H1 (cell line): ENCODE measurements around the gene PTPN1.

Experiments
- CTCF ChIP-seq, 3 experiments: IDR thresholded peaks; 1 replicate in 2 of 3; 2 replicates in 1 of 3; pipeline versions ENCODE4 v1.5.1 to v1.6.1; 2011; ENCODE audit warnings: low read length in 3 of 3, mild to moderate bottlenecking in 3 of 3, inconsistent platforms in 2 of 3, low read depth in 1 of 3, moderate library complexity in 1 of 3; ENCODE audit not compliant: insufficient read depth in 1 of 3; ENCODE audit errors: control extremely low read depth in 1 of 3
- EZH2 ChIP-seq: fragments of 200-600 bp; sonication (generic); IDR thresholded peaks from 2 replicates; pipeline ENCODE4 v1.7.1; 2012; ENCODE audit warnings: low read depth, mild to moderate bottlenecking, moderate library complexity, low read length, inconsistent platforms; ENCODE audit not compliant: severe bottlenecking
- POLR2A ChIP-seq, 2 experiments: IDR thresholded peaks; 1 replicate in 1 of 2; 2 replicates in 1 of 2; pipeline ENCODE4 v1.6.1; 2011; ENCODE audit warnings: low read depth in 2 of 2, low read length in 2 of 2, mild to moderate bottlenecking in 2 of 2; ENCODE audit errors: control extremely low read depth in 1 of 2
- POLR2AphosphoS5 ChIP-seq: IDR thresholded peaks from 2 replicates; pipeline ENCODE4 v1.6.1; 2011; ENCODE audit warnings: low read depth, low read length
- SIN3A ChIP-seq, 2 experiments: IDR thresholded peaks in 1 of 2; conservative IDR thresholded peaks in 1 of 2; 2 replicates each; pipeline ENCODE4 v1.6.1; 2011 to 2012; ENCODE audit warnings: low read length in 2 of 2, improper control_type of control experiment in 1 of 2, low read depth in 1 of 2, mild to moderate bottlenecking in 1 of 2
- TBP ChIP-seq: IDR thresholded peaks from 2 replicates; pipeline ENCODE4 v1.6.1; 2011; ENCODE audit warnings: low read depth, low read length, improper control_type of control experiment

GRCh38 chr20:50574108-50574507 is 63.9 kb downstream of the PTPN1 start:
- TF ChIP-seq SIN3A (conservative IDR thresholded peaks at IDR 0.05 in 1 of 2, IDR thresholded peaks at IDR 0.05 in 1 of 2; ENCODE audit: low read depth in 1 of 2, low read length in 2 of 2) (no peak), POLR2A (IDR thresholded peaks at IDR 0.05; ENCODE audit: control extremely low read depth in 1 of 2, low read depth in 2 of 2, low read length in 2 of 2) (no peak), EZH2 (no peak), CTCF (IDR thresholded peaks at IDR 0.05; ENCODE audit: control extremely low read depth in 1 of 3, insufficient read depth in 1 of 3, low read depth in 1 of 3, low read length in 3 of 3) (no peak), TBP (no peak), POLR2AphosphoS5 (no peak)
